Dedifferentiated amniotic fluid mesenchymal stem cell (primary cell): ENCODE results near the gene IL13RA1.
A peak's percentile ranks its signal among the peaks of the same experiment; 100 is the strongest.
"Not testable (repeated sequence)": the region's sequence is repeated elsewhere in the genome, so short reads cannot be mapped to it uniquely, and the experiment has no call there.

Experiments used
- DNase-seq: peaks from one replicate; pipeline ENCODE4 v3.0.0-alpha.2; 2016; ENCODE audit errors: extremely low spot score

IL13RA1 gene

DNA sequence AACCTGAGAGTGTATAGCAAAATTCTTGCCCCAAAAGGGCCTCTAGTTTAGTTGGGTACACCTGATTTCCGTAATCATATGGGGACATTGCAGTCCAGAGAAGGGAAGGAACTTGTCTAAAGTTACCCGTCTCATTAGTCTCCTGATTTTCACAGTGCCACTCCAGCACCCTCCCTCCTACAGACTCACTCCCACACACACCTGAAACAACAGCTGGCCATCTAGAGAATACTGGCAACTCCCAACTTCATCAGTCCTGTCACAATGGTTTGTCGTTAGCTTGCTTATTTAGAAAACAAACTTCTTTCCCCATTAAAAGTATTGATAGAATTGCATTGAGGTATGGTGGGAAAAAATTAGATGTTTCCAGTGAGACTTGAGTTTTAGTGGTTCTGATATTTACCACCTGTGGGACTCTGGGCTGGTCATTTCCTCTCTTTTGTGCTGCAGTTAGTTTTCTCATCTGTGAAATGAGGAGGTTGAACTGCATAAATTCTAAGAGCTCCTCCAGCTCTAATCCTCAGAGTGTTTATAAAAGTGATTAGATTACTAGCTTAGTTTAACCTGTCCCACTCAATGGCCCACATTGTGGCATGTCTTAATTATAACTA lies 1.7 kb downstream of the IL13RA1 start:
- no peak for DNase-seq

- peak; percentile 38 for DNase-seq
Observed at GRCh38 chrX:118730500-118731247, 3.3 kb downstream of the IL13RA1 start.

- not testable (repeated sequence) for DNase-seq
Observed at GRCh38 chrX:118732551-118732950, 5.1 kb downstream of the IL13RA1 start.

DNA sequence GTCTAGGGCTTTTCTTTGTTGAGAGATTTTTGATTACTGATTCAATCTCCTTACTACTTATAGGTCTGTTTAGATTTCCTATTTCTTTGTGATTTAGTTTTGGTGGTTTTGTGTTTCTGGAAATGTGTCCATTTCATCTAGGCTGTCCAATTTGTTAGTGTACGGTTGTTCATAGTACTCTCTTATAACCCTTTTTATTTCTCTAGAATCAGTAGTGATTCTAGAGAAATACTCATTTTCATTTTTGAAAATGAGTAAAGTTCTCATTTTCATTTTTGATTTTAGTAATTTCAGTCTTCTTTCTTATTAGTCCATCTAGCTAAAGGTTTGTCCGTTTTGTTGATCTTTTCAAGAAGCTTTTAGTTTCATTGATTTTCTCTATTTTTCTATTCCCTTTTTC lies 7.5 kb downstream of the IL13RA1 start:
- no peak for DNase-seq

DNA sequence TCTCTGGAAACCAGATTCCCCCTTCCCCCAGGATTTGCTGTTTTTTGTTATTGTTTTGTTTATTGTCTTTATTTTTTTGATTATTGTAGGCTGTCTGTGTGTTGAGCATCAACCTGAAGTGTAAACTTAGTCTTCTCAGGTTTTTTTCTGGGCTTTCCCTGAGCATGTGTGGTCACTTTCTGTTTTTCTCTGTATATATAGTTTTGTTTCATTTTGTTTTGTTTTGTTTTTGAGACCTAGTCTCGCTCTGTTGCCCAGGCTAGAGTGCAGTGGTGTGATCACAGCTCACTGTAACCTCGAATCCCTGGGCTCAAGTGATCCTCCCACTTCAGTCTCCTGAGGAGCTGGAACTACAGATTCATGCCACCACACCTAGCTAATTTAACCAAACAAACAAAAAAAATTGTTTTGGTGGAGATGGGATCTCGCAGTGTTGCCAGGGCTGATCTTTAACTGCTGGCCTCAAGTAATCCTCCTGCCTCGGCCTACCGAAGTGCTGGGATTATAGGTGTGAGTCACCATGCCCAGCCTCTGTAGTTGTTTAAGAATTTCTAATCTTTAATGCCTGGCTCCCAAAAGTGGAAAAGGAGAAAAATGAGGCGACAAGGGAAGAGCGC lies 9.1 kb downstream of the IL13RA1 start:
- no peak for DNase-seq

- DNase-seq, result no peak
Observed at GRCh38 chrX:118739577-118739976, 12.2 kb downstream of the IL13RA1 start.

GRCh38 chrX:118740276-118740889 lies 13.0 kb downstream of the IL13RA1 start:
- DNase-seq, result no peak

DNA sequence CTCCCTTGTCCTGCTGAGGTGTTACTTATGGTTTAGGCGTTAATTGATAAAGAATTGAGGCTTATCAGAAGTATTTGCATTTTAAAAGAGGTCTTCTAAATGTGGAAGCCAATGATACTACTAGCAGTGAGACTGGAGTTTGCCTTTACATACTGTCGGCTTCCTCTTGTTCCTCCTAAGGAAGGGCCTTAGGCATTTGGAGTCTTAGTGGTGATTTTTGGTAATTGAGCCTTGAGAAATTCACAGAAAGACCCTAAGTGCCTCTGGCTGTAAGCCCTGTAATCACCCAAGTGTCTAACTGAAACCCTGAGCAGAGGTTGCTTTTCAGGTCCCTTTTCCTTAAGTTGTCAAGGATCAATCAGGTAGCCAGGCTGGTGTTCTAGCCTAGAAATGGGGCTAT lies 14.8 kb downstream of the IL13RA1 start:
- no peak for DNase-seq

DNA sequence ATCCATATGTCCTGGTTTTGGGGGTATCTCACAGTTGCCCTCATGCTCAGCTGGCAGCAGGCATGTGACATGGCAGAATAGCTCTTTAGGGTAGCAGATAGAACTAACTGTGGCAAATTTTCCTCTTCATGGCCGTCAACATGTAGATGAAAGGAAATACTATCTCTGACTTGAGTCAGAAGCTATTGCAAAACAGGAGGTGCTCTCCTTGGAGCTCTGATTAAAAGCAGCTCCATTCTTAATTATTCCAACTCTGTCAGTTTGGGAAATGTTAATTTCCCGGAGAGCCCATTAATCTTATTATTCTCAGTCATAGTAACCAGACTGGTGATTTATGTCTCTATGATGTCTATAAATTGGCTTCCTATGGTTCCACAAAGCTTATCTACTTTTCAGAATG lies 18.2 kb downstream of the IL13RA1 start:
- DNase-seq, result no peak

DNA sequence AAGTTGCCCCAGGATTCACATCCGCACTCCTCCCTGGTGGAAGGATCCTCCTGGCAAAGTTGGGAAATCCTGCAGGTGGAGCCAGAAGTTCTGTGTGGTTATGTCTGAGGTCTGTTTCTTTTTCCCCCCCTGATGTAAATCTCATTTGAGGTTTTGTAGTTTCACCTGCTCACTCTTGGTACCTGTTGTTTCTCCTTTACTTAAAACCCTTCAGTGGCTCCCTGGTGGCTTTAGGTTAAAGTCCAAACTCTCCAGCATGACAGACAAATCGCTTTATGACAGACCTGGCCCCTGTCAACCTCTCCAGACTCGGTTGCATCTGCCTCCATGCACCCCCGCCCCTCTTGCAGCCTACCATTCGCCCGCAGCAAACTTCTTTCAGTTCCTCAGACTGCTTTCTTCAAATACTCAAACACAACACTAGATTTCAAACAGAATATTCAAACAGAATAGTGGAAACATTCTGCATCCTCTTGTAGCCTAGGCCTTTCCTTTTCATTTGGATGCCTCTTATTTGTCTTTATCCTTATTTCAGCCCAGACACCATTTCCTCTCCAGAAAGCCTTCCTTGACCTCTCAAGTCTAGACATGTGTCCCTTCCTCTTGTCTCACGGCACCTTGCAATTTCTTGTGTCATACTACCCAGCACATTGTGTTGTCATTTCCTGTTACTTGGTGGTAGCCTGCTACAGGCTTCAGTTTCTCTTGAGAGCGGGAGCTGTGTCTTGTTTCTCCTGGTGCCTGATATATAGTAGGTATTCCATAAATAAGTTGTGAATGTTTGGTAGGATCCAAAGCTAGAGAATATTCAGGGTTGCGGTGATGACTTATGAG lies 24.8 kb downstream of the IL13RA1 start:
- no peak for DNase-seq

DNA sequence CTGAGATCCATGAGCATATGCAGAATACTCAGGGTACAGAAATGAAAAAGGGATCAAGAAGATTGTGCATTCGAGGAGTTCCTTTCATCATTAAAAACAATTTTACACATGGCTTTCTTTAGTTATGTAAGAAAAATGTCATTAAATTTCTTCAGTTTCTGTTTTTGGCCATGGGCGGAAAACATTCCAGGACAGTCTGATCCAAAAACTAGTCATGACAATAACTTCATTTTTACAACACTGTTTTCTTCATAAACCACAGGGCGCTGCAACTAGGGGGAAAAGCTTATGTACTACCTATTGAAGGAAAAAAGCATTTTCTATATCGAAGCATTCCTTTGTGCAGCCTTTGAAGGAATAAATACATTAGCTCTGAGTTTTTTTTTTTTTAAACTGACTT lies 28.2 kb downstream of the IL13RA1 start:
- DNase-seq, result no peak

- DNase-seq, result no peak
Observed at GRCh38 chrX:118756101-118756500, 28.7 kb downstream of the IL13RA1 start.

DNA sequence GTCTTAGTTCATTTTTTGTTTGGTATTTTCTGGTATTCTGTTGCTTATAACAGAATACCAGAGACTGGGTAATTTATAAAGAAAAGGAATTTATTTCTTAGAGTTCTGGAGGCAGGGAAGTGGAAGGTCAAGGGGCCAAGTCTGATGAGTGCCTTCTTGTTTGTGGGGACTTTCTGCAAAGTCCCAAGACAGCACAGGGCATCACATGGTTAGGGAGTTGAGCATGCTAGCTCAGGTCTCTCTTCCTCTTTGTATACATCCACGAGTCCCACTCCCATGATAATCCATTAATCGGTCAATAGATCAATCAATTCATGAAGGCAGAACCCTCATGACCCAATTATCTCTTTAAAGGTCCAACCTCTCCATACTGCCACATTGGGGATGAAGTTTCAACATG lies 31.1 kb downstream of the IL13RA1 start:
- DNase-seq, result no peak

DNA sequence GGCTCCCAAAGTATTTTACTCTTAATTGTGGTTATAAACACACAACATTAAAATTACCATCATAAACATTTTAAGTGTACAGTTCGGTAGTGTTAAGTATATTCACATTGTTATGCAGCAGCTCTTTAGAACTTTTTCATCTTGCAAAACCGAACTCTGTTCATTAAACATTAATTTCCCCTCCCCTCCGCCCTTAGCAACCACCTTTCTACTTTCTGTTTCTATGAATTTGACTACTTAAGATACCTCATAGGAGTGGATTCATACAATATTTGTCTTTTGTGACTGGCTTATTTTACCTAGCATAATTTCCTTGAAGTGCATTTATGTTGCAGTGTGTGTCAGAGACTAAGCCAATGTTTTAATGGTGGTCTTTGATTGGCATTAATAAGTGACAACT lies 32.6 kb downstream of the IL13RA1 start:
- DNase-seq, result no peak

- DNase-seq, result no peak
Observed at GRCh38 chrX:118761939-118762707, 34.7 kb downstream of the IL13RA1 start.

DNA sequence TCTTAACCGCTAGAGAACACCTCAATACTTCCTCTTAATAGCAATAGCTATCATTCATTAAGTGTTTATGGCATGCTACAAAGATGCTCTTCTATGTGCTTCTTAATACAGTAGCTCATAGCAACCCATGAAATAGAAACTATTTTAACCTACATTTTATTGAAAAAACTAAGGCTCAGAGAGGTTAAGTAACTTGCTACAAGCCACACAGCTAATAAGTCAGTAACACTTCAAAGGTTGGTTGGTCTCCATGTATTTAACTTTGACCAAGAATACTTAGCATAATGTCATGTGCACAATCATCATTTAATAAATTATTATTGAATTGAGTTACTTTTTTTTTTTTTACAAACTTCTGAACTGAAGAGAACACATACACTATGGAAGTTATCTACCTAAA lies 36.1 kb downstream of the IL13RA1 start:
- no peak for DNase-seq

- DNase-seq, result no peak
Observed at GRCh38 chrX:118764122-118764521, 36.7 kb downstream of the IL13RA1 start.

DNA sequence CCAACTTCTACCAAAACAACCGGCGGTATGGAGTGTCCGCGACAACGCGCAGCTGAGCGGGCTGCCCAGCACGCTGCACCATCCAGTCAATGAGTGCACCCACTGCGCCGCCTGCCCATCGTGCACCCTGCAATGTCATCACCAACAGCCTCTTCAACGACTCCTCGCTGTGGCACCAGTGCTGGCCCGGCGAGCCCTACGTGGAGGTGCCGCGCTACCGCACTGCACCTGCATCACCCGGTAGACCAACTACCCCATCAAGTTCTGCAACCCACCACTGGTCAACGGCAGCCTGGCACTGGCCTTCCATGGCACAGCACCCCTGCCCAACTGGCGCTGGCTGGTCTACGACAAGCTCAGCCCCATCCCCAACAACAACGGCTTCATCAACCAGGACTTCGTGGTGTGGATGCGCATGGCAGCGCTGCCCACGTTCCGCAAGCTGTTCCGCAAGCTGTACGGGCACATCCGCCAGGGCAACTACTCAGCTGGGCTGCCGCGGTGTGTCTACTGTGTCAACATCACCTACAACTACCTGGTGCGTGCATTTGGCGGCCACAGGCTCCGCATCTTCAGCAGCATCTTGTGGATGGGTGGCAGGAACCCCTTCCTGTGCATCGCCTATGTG lies 42.8 kb downstream of the IL13RA1 start:
- no peak for DNase-seq

- no peak for DNase-seq
Observed at GRCh38 chrX:118772051-118772450, 44.6 kb downstream of the IL13RA1 start.

GRCh38 chrX:118773782-118774181 lies 46.4 kb downstream of the IL13RA1 start:
- no peak for DNase-seq

- DNase-seq, result no peak
Observed at GRCh38 chrX:118779581-118779980, 52.2 kb downstream of the IL13RA1 start.
